Measurements from ENCODE around the gene ZNF354B.
"Not testable (repeated sequence)": the region's sequence is repeated elsewhere in the genome, so short reads cannot be mapped to it uniquely, and the experiment has no call there.

Gene ZNF354B

GRCh38 chr5:178859625-178860521, at the start of gene ZNF354B:
Gene ZNF354B (plus strand): TSS chr5:178859953. CDS start chr5:178861048, 1,095 bp downstream.
- in situ Hi-C loops (cut with MboI; ENCODE audit: low sequenced_read_pairs): no loop called here

GRCh38 chr5:178817506-178817905, 42.2 kb upstream of the ZNF354B start:
- in situ Hi-C loops (cut with MboI; ENCODE audit: low sequenced_read_pairs): no loop called here

- in situ Hi-C loops (cut with MboI; ENCODE audit: low sequenced_read_pairs): no loop called here
These were observed 41.7 kb upstream of the ZNF354B start for GRCh38 chr5:178818094-178818493.

DNA sequence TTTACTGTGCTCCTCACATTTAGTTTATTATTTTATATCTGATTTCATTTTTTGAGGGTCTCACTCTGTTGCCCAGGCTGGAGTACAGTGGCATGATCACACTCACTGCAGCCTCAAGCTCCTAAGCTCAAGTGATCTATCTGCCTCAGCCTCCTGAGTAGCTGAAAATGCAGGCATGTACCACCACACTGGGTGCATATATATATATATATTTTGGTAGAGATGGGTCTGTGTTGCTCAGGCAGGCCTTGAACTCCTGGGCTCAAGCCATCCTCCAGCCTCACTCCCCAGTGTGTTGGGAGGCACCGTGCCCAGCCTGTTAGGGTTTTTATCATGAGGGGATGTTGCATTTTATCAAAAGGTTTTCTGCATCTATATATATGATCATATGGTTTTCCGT, 39.8 kb upstream of the ZNF354B start:
- in situ Hi-C loops (cut with MboI; ENCODE audit: low sequenced_read_pairs): no loop called here

DNA sequence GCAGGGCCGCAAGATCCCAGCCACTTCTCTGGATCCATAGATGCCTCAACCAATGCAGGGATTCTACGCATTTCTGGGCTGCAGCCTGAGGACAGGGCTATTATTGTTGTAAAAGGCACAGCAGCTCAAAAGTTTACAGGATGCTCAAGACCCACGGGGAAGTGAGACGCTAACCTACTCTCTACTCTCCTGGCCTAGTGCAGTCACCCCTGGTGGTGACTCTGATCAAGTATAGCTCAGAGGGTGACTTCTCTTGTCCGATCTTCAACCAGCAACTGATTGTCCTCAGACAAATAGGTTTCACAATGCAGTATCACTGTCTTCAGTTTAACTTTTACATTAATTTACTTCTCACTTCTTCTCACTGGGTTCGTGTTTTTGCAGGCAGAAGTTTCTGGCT, 34.3 kb upstream of the ZNF354B start:
- in situ Hi-C loops (cut with MboI; ENCODE audit: low sequenced_read_pairs): no loop called here

GRCh38 chr5:178826216-178826615, 33.5 kb upstream of the ZNF354B start:
- in situ Hi-C loops (cut with MboI; ENCODE audit: low sequenced_read_pairs): no loop called here

DNA sequence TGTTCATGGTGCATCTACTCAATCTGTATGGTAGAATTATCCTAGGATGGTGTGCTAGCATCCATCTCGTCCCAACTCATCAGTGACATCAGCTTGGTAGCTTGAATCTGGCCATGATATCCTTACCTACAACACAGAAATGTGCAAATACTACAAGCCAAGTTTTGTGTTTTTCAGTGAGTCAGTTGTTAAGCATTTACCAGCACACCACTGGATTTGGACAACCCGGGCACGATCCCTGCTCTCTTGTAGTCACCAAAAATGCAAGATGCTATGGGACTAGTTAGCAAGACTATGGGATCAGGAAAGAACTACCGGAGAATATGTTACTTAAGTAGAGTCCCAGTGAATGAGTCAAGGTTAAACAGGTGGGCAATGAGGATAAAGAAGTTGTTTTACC, 32.1 kb upstream of the ZNF354B start:
- in situ Hi-C loops (cut with MboI; ENCODE audit: low sequenced_read_pairs): no loop called here

- in situ Hi-C loops (cut with MboI; ENCODE audit: low sequenced_read_pairs): no loop called here
These were observed 28.7 kb upstream of the ZNF354B start for GRCh38 chr5:178831049-178831448.

GRCh38 chr5:178832618-178833201, 27.0 kb upstream of the ZNF354B start:
- in situ Hi-C loops (cut with MboI; ENCODE audit: low sequenced_read_pairs): no loop called here

DNA sequence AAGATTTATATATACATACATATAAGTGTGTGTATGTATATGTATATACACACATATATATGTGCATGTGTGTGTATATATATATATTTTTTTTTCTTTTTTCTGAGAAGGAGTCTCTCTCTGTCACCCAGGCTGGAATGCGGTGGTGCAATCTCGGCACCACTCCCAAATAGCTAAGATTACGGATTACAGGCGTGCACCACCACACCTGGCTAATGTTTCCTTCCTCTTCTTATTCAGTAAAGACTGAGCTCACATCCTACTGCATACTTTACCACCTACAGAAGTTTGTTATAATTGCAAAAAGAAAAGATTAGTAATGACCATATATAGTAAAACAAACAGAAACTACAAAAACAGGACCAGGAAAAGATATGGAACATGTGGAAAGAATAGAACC, 23.1 kb upstream of the ZNF354B start:
- in situ Hi-C loops (cut with MboI; ENCODE audit: low sequenced_read_pairs): no loop called here

GRCh38 chr5:178838695-178839318, 20.9 kb upstream of the ZNF354B start:
- in situ Hi-C loops (cut with MboI; ENCODE audit: low sequenced_read_pairs): not testable (repeated sequence)

DNA sequence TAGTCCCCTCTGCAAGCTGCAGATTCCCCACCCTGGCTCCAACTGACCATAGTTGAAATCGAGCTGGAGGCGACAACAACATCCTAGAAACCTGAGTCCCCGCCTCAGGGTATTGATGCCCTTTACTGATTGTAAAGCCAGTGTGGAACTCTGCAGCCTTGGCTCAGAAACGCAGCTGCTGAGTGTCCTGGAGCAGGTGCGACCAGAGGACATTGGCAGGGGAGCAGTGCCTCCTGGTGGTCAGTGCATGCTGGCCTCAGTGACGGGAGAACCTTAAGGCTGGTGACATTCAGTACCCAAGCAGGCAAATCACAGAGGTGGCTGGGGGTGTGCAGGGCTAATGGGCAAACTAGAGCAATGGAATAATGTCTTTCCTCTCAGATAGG, 20.4 kb upstream of the ZNF354B start:
- in situ Hi-C loops (cut with MboI; ENCODE audit: low sequenced_read_pairs): no loop called here

GRCh38 chr5:178840399-178840798, 19.4 kb upstream of the ZNF354B start:
- in situ Hi-C loops (cut with MboI; ENCODE audit: low sequenced_read_pairs): not testable (repeated sequence)

GRCh38 chr5:178849316-178849715, 10.4 kb upstream of the ZNF354B start:
- in situ Hi-C loops (cut with MboI; ENCODE audit: low sequenced_read_pairs): no loop called here

DNA sequence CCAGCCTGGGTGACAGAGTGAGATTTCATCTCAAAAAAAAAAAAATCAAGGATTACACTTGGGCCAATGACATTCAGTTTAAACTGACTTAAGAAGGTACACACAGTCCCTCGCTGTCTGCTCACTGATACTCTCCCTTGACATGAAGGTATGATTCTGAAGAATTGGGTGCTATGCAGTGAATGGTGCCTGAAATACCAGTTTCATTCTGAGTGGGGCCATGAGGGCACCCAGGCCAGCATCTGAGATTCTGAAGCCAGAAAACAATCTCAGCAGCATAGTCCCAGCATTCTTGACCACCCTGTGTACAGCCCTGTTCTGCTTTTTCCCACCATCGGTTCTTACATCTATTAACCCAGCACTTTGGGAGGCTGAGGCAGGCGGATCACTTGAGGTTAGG, 7.8 kb upstream of the ZNF354B start:
- in situ Hi-C loops (cut with MboI; ENCODE audit: low sequenced_read_pairs): no loop called here

DNA sequence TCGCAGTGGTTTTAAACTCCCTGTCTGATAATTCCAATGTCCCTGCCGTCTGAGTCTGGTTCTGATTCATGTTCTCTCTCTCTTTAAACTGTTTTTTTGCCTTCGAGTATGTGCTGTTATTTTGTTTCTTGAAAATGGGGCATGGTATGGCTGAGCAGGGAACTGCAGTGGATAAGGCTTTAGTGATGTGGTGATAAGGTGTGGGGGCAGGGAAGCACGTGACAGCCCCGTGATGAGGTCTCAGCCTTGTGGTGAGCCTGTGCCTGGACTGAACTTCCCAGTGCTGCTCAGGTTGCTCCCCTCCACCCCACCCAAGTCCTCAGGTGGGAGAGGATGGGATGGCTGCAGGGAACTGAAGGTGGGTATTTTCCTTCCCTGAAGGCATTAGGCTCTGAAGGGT, 5.5 kb upstream of the ZNF354B start:
- in situ Hi-C loops (cut with MboI; ENCODE audit: low sequenced_read_pairs): no loop called here

GRCh38 chr5:178860615-178861014, 862 bp downstream of the ZNF354B start:
- in situ Hi-C loops (cut with MboI; ENCODE audit: low sequenced_read_pairs): not testable (repeated sequence)

DNA sequence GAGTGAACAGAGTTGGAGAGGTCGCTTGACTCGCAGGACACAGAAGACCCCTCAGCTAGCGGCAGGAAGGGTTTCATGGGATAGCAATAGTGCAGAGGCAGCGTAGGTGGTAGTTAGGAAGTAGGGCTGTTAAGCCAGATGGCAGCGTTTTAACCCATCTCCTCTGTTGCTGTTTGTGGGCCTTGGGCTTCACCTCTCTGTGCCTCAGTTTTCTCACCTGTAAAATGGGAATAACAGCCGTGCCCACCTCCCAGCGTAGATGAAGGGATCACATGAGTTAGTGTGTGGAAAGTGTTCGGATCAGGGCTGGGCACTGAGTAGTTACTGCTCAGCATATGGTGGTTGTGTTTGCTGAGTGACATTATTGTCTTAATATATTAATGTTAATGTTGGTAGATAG, 1.9 kb downstream of the ZNF354B start:
- in situ Hi-C loops (cut with MboI; ENCODE audit: low sequenced_read_pairs): no loop called here

DNA sequence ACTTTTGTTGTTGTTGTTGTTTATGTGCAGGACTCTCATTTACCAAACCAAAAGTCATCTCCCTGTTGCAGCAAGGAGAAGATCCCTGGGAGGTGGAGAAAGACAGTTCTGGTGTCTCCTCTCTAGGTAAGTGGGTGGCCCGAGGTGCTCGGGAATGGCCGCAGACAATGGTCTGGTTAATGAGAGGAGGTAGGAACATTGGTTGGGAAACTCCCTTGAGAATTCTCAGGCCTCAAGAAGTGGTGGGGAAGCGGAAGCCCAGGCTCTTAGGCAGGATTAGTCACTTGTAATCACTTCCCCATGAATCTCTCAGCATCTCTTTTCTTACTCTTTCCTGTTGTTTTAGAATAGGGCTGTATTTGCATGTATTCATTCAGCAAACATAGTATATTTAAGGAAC, 7.2 kb downstream of the ZNF354B start:
- in situ Hi-C loops (cut with MboI; ENCODE audit: low sequenced_read_pairs): no loop called here

DNA sequence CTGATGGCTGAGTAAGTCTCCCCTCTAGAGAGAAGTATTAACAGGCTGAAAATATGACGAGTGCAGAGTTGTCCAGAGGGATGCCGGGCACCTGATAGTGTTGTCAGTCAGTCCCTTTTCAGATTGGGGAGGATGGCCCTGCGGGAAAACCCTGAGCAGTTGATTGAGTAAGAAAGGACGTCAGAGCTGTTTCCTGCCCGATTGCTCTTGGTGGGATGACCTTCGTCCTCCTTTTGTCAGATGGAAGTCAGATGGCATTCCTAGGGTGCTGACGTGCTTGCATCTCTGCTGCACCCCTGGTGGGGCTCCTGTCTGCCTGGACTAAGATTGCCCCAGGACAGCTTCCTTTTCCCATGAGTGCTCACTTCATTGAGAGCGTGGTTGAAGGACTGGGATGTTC, 9.8 kb downstream of the ZNF354B start:
- in situ Hi-C loops (cut with MboI; ENCODE audit: low sequenced_read_pairs): no loop called here

DNA sequence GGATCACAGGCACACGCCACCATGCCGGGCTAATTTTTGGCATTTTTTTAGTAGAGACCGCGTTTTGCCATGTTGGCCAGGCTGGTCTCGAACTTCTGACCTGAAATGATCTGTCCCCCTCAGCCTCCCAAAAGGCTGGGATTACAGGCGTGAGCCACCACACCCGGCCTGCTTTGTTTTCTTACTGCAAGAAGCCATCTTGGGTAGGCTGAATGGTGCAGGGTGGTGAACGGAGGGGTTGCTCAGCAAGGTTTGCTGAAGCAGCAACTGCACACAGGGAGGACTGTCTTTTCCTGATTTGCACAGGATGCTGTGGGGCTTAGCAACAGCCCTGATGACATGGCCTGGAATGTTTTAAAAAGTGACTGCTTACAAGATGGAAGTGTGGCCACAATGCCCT, 10.7 kb downstream of the ZNF354B start:
- in situ Hi-C loops (cut with MboI; ENCODE audit: low sequenced_read_pairs): no loop called here

DNA sequence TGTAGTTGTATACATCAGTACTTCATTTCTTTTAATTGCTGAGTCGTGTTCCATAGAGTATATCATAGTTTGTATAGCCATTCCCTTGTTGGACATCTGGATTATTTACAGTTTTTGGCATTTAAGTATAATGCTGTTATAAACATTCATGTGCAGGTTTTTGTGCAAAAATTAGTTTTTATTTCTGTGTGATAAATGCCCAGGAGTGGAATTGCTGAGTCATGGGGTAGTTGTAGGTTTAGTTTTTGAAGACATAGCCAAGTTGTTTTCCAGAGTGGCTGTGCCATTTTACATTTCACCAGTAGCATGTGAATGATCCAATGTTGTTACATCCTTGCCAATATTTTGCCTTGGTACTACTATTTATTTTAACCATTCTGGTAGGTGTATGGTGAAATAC, 12.5 kb downstream of the ZNF354B start:
- in situ Hi-C loops (cut with MboI; ENCODE audit: low sequenced_read_pairs): no loop called here

Measured in hTERT RPE-1 (cell line).